ENCODE results near the gene PLEKHH2.
"Not testable (repeated sequence)": the region's sequence is repeated elsewhere in the genome, so short reads cannot be mapped to it uniquely, and the experiment has no call there.

The PLEKHH2 gene

GRCh38 chr2:43692428-43692994 lies 55.5 kb downstream of the PLEKHH2 start:
- no peaks in the 10 kb centered on the region for H3K9me3 ChIP-seq (ENCODE audit: control insufficient read depth, insufficient read depth, low read depth, low read length)
- H3K27me3 ChIP-seq (ENCODE audit: control insufficient read depth, insufficient read depth, low read length), result no peaks in the 10 kb centered on the region
- no peak overlapping the region for H3K4me3 ChIP-seq (ENCODE audit: low read depth, low read length)
- H3K9ac ChIP-seq (ENCODE audit: low read length), result no peak overlapping the region
- H3K27ac ChIP-seq (ENCODE audit: low read depth, low read length), result no peak overlapping the region
- no peaks in the 10 kb centered on the region for H3K4me1 ChIP-seq (ENCODE audit: control insufficient read depth, insufficient read depth, low read length)
- no peaks in the 10 kb centered on the region for H3K36me3 ChIP-seq (ENCODE audit: control insufficient read depth, insufficient read depth, low read length)

GRCh38 chr2:43698140-43698539 lies 61.1 kb downstream of the PLEKHH2 start:
- H3K27me3 ChIP-seq (ENCODE audit: control insufficient read depth, insufficient read depth, low read length); H3K27ac ChIP-seq (ENCODE audit: low read depth, low read length); H3K4me3 ChIP-seq (ENCODE audit: low read depth, low read length); H3K9me3 ChIP-seq (ENCODE audit: control insufficient read depth, insufficient read depth, low read depth, low read length); H3K36me3 ChIP-seq (ENCODE audit: control insufficient read depth, insufficient read depth, low read length); H3K4me1 ChIP-seq (ENCODE audit: control insufficient read depth, insufficient read depth, low read length); H3K9ac ChIP-seq (ENCODE audit: low read length): not testable (repeated sequence)

GRCh38 chr2:43699761-43700160 lies 62.7 kb downstream of the PLEKHH2 start:
- H3K9ac ChIP-seq (ENCODE audit: low read length), result no peak overlapping the region

GRCh38 chr2:43701111-43701510 lies 64.1 kb downstream of the PLEKHH2 start:
- H3K36me3 ChIP-seq (ENCODE audit: control insufficient read depth, insufficient read depth, low read length), result no peaks in the 10 kb centered on the region
- no peak overlapping the region for H3K4me3 ChIP-seq (ENCODE audit: low read depth, low read length)
- no peak overlapping the region for H3K27ac ChIP-seq (ENCODE audit: low read depth, low read length)
- H3K9ac ChIP-seq (ENCODE audit: low read length), result no peak overlapping the region
- no peaks in the 10 kb centered on the region for H3K9me3 ChIP-seq (ENCODE audit: control insufficient read depth, insufficient read depth, low read depth, low read length)
- H3K4me1 ChIP-seq (ENCODE audit: control insufficient read depth, insufficient read depth, low read length), result no peaks in the 10 kb centered on the region
- H3K27me3 ChIP-seq (ENCODE audit: control insufficient read depth, insufficient read depth, low read length), result no peaks in the 10 kb centered on the region

More at GRCh38 chr2:43699761-43700160, 62.7 kb downstream of the PLEKHH2 start:
- H3K9me3 ChIP-seq (ENCODE audit: control insufficient read depth, insufficient read depth, low read depth, low read length), result no peaks in the 10 kb centered on the region
- no peaks in the 10 kb centered on the region for H3K4me1 ChIP-seq (ENCODE audit: control insufficient read depth, insufficient read depth, low read length)
- H3K4me3 ChIP-seq (ENCODE audit: low read depth, low read length), result no peak overlapping the region
- H3K27ac ChIP-seq (ENCODE audit: low read depth, low read length), result no peak overlapping the region
- no peaks in the 10 kb centered on the region for H3K36me3 ChIP-seq (ENCODE audit: control insufficient read depth, insufficient read depth, low read length)
- H3K27me3 ChIP-seq (ENCODE audit: control insufficient read depth, insufficient read depth, low read length), result no peaks in the 10 kb centered on the region

GRCh38 chr2:43707255-43708015 lies 70.4 kb downstream of the PLEKHH2 start:
- Histone ChIP-seq H3K9ac (ENCODE audit: low read length) (no peak overlapping the region), H3K27me3 (ENCODE audit: control insufficient read depth, insufficient read depth, low read length) (no peaks in the 10 kb centered on the region), H3K36me3 (ENCODE audit: control insufficient read depth, insufficient read depth, low read length) (no peaks in the 10 kb centered on the region), H3K4me3 (ENCODE audit: low read depth, low read length) (no peak overlapping the region), H3K27ac (ENCODE audit: low read depth, low read length) (no peak overlapping the region), H3K4me1 (ENCODE audit: control insufficient read depth, insufficient read depth, low read length) (no peaks in the 10 kb centered on the region), H3K9me3 (ENCODE audit: control insufficient read depth, insufficient read depth, low read depth, low read length) (no peaks in the 10 kb centered on the region)

- H3K4me1 ChIP-seq (ENCODE audit: control insufficient read depth, insufficient read depth, low read length), result no peaks in the 10 kb centered on the region
- no peaks in the 10 kb centered on the region for H3K36me3 ChIP-seq (ENCODE audit: control insufficient read depth, insufficient read depth, low read length)
- H3K9ac ChIP-seq (ENCODE audit: low read length), result no peak overlapping the region
- H3K27ac ChIP-seq (ENCODE audit: low read depth, low read length), result no peak overlapping the region
- H3K27me3 ChIP-seq (ENCODE audit: control insufficient read depth, insufficient read depth, low read length), result no peaks in the 10 kb centered on the region
- H3K4me3 ChIP-seq (ENCODE audit: low read depth, low read length), result no peak overlapping the region
- no peaks in the 10 kb centered on the region for H3K9me3 ChIP-seq (ENCODE audit: control insufficient read depth, insufficient read depth, low read depth, low read length)
These were observed 71.1 kb downstream of the PLEKHH2 start for GRCh38 chr2:43708178-43708577.

GRCh38 chr2:43708891-43709290 lies 71.8 kb downstream of the PLEKHH2 start:
- no peaks in the 10 kb centered on the region for H3K36me3 ChIP-seq (ENCODE audit: control insufficient read depth, insufficient read depth, low read length)
- H3K9me3 ChIP-seq (ENCODE audit: control insufficient read depth, insufficient read depth, low read depth, low read length), result no peaks in the 10 kb centered on the region
- no peaks in the 10 kb centered on the region for H3K27me3 ChIP-seq (ENCODE audit: control insufficient read depth, insufficient read depth, low read length)
- H3K4me1 ChIP-seq (ENCODE audit: control insufficient read depth, insufficient read depth, low read length), result 0 out of 2 replicates have a peak, but pooled peaks cover under 1% of the 10 kb centered on the region
- H3K27ac ChIP-seq (ENCODE audit: low read depth, low read length), result no peak overlapping the region
- H3K4me3 ChIP-seq (ENCODE audit: low read depth, low read length), result no peak overlapping the region
- H3K9ac ChIP-seq (ENCODE audit: low read length), result no peak overlapping the region

GRCh38 chr2:43710866-43711265 lies 73.8 kb downstream of the PLEKHH2 start:
- Histone ChIP-seq H3K4me3 (ENCODE audit: low read depth, low read length) (no peak overlapping the region), H3K9ac (ENCODE audit: low read length) (no peak overlapping the region), H3K27me3 (ENCODE audit: control insufficient read depth, insufficient read depth, low read length) (no peaks in the 10 kb centered on the region), H3K4me1 (ENCODE audit: control insufficient read depth, insufficient read depth, low read length) (peaks cover 13% of the 10 kb centered on the region), H3K9me3 (ENCODE audit: control insufficient read depth, insufficient read depth, low read depth, low read length) (no peaks in the 10 kb centered on the region), H3K27ac (ENCODE audit: low read depth, low read length) (no peak overlapping the region), H3K36me3 (ENCODE audit: control insufficient read depth, insufficient read depth, low read length) (no peaks in the 10 kb centered on the region)

- Histone ChIP-seq H3K4me3 (ENCODE audit: low read depth, low read length) (no peak overlapping the region), H3K27me3 (ENCODE audit: control insufficient read depth, insufficient read depth, low read length) (no peaks in the 10 kb centered on the region), H3K9me3 (ENCODE audit: control insufficient read depth, insufficient read depth, low read depth, low read length) (no peaks in the 10 kb centered on the region), H3K36me3 (ENCODE audit: control insufficient read depth, insufficient read depth, low read length) (no peaks in the 10 kb centered on the region), H3K27ac (ENCODE audit: low read depth, low read length) (no peak overlapping the region), H3K9ac (ENCODE audit: low read length) (no peak overlapping the region), H3K4me1 (ENCODE audit: control insufficient read depth, insufficient read depth, low read length) (peaks cover 15% of the 10 kb centered on the region)
These were observed 77.1 kb downstream of the PLEKHH2 start for GRCh38 chr2:43714164-43714563.

- Histone ChIP-seq H3K27me3 (ENCODE audit: control insufficient read depth, insufficient read depth, low read length) (no peaks in the 10 kb centered on the region), H3K27ac (ENCODE audit: low read depth, low read length) (no peak overlapping the region), H3K9ac (ENCODE audit: low read length) (no peak overlapping the region), H3K9me3 (ENCODE audit: control insufficient read depth, insufficient read depth, low read depth, low read length) (no peaks in the 10 kb centered on the region), H3K4me3 (ENCODE audit: low read depth, low read length) (no peak overlapping the region), H3K36me3 (ENCODE audit: control insufficient read depth, insufficient read depth, low read length) (no peaks in the 10 kb centered on the region), H3K4me1 (ENCODE audit: control insufficient read depth, insufficient read depth, low read length) (peaks cover 15% of the 10 kb centered on the region)
These were observed 78.4 kb downstream of the PLEKHH2 start for GRCh38 chr2:43715300-43716098.

- Histone ChIP-seq H3K4me1 (ENCODE audit: control insufficient read depth, insufficient read depth, low read length) (peaks cover 15% of the 10 kb centered on the region), H3K36me3 (ENCODE audit: control insufficient read depth, insufficient read depth, low read length) (no peaks in the 10 kb centered on the region), H3K4me3 (ENCODE audit: low read depth, low read length) (no peak overlapping the region), H3K9me3 (ENCODE audit: control insufficient read depth, insufficient read depth, low read depth, low read length) (no peaks in the 10 kb centered on the region), H3K27ac (ENCODE audit: low read depth, low read length) (no peak overlapping the region), H3K9ac (ENCODE audit: low read length) (no peak overlapping the region), H3K27me3 (ENCODE audit: control insufficient read depth, insufficient read depth, low read length) (no peaks in the 10 kb centered on the region)
These were observed 80.3 kb downstream of the PLEKHH2 start for GRCh38 chr2:43717322-43717721.

All from HUES6 (cell line).